Stimulated activated CD8-positive, alpha-beta memory T cell treated with anti-CD3 and anti-CD28 coated beads, Interleukin-12 subunit alpha, Interleukin-12 subunit beta, amount 100 ng/mL, for 4 hours (primary cell): Measurements from ENCODE around the gene AMBRA1.

Experiments
- DNase-seq: peaks from one replicate; pipeline ENCODE4 v3.0.0-alpha.2; 2020; ENCODE audit warnings: low read depth

The AMBRA1 gene

DNA sequence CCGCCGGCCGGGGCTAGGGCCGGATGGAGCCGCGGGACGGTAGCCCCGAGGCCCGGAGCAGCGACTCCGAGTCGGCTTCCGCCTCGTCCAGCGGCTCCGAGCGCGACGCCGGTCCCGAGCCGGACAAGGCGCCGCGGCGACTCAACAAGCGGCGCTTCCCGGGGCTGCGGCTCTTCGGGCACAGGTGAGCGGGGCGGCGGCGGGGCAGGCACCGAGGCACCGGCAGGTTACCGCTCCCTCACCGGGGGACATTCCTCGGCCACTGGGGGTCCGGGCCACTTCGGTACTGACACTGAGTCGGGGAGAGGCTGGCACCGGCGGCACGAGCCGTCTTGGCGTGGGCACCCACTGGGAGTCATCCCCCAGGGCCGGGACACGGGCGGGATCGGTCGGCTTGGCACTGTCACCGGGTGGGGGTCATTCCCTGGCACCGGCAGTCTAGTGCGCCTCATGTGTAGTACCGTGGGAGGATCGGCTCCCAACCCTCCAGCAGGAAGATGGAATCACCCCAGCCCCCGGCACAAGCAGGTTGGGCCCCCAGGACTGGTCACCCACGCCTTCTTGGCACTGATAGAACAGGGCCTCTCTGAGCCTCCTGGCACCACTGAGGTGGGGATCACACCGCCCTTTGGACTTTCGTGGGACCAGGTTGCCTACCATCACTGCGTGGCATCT, 246.0 kb downstream of the AMBRA1 start:
- DNase-seq = no peak

DNA sequence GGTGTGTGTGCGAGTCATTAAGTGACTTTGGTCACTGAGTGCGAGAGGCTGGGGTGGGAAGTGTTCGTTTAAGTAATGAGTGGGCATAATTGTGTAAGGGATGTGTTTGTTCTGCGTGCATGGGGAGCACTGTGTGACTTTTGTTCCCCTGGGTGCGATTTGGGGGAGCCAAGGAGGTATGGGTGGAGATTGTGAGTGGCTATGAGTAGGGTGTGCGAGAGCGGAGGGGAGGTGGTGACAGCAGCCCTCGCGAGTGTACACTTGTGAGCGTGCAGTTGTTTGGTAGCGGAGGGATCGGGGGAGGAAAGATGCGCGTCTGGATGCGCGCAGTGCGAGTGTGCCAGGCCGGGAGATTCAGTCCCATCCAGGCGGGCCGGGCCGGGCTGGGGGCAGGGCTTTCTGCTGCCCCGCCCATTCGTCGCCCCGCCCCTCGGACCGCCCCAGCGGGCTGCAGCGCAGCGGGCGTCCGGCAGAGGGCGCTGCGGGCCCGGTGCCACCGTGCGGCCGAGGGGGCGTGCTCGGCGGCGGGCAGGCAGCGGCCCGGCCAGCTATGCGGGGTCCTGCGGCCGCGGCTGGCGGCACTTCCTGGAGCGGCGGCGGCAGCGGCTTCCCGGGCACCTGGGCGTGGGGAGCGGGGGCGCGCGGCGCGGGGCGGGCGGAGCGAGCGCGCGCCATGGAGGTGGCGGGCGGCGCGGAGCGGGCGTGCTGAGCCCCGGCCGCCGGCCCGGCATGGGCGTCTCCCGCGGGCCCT, 246.8 kb downstream of the AMBRA1 start, which contains the start of gene DGKZ:
Gene DGKZ (plus strand): TSS at position 578 of the 751 bp plus-strand sequence. CDS start 197 bp downstream, outside the sequence.
- DNase-seq = peak; percentile 82
